OCI-LY1 (cell line): ENCODE results near the gene TTC33.

ENCODE experiments used
- H2AFZ ChIP-seq: fragments of 200-600 bp; sonication (generic), shearing (Covaris generic); 2 replicates; pipeline ENCODE4 v1.6.0; 2014; ENCODE audit warnings: antibody characterized with exemption, mild to moderate bottlenecking, low read length
- H3F3A ChIP-seq: fragments of 200-600 bp; sonication (generic), shearing (Covaris generic); 2 replicates; pipeline ENCODE4 v1.6.0; 2014; ENCODE audit warnings: mild to moderate bottlenecking, antibody characterized with exemption, low read length, moderate library complexity; ENCODE audit not compliant: insufficient read depth
- H3K27ac ChIP-seq: fragments of 200-600 bp; sonication (generic); 2 replicates; pipeline ENCODE4 v1.5.1; 2014; ENCODE audit warnings: low read length, mixed run types, mild to moderate bottlenecking, low read depth; ENCODE audit not compliant: poor library complexity, severe bottlenecking
- H3K27me3 ChIP-seq: fragments of 200-600 bp; sonication (generic); 2 replicates; pipeline ENCODE4 v1.6.0; 2014; ENCODE audit warnings: antibody characterized with exemption, mild to moderate bottlenecking, low read length, moderate library complexity; ENCODE audit not compliant: insufficient read depth
- H3K36me3 ChIP-seq: fragments of 200-600 bp; sonication (generic); 2 replicates; pipeline ENCODE4 v1.6.1; 2014; ENCODE audit warnings: mild to moderate bottlenecking, antibody characterized with exemption, low read length, moderate library complexity, mixed read lengths; ENCODE audit not compliant: insufficient read depth
- H3K4me1 ChIP-seq: fragments of 200-600 bp; sonication (generic); 2 replicates; pipeline ENCODE4 v1.5.1; 2014; ENCODE audit warnings: mild to moderate bottlenecking, low read length, moderate library complexity; ENCODE audit not compliant: insufficient read depth, severe bottlenecking
- H3K4me2 ChIP-seq: fragments of 200-600 bp; sonication (generic), shearing (Covaris generic); 2 replicates; pipeline ENCODE4 v1.6.1; 2014; ENCODE audit warnings: low read length
- H3K4me3 ChIP-seq: fragments of 200-600 bp; sonication (generic); 2 replicates; pipeline ENCODE4 v1.5.1; 2014; ENCODE audit warnings: low read length, low read depth, mild to moderate bottlenecking, mixed read lengths; ENCODE audit not compliant: poor library complexity, severe bottlenecking
- H3K79me2 ChIP-seq: fragments of 200-600 bp; shearing (Covaris generic); 2 replicates; pipeline ENCODE4 v1.6.1; 2016; ENCODE audit warnings: mixed run types, low read length, mixed read lengths; ENCODE audit not compliant: insufficient read depth
- H3K9ac ChIP-seq: fragments of 200-600 bp; sonication (generic), shearing (Covaris generic); 2 replicates; pipeline ENCODE4 v1.6.1; 2014; ENCODE audit warnings: mild to moderate bottlenecking, low read length, mixed read lengths
- H3K9me2 ChIP-seq: fragments of 200-600 bp; sonication (generic), shearing (Covaris generic); 2 replicates; pipeline ENCODE4 v1.6.1; 2014; ENCODE audit warnings: low read depth, mild to moderate bottlenecking, low read length, mixed read lengths
- H3K9me3 ChIP-seq: fragments of 200-600 bp; shearing (Covaris generic); 2 replicates; pipeline ENCODE4 v1.6.1; 2014; ENCODE audit warnings: low read length, mixed read lengths
- H4K20me1 ChIP-seq: fragments of 200-600 bp; sonication (generic), shearing (Covaris generic); 2 replicates; pipeline ENCODE4 v1.6.0; 2016; ENCODE audit warnings: mild to moderate bottlenecking, low read length; ENCODE audit not compliant: insufficient read depth
- CTCF ChIP-seq: fragments of 200-600 bp; sonication (generic), shearing (Covaris generic); IDR thresholded peaks from 2 replicates; pipeline ENCODE4 v1.5.1; 2017; ENCODE audit warnings: mild to moderate bottlenecking, antibody characterized with exemption, low read length, moderate library complexity, mixed read lengths
- EZH2 ChIP-seq: fragments of 200-600 bp; sonication (generic), shearing (Covaris generic); IDR thresholded peaks from 2 replicates; pipeline ENCODE4 v1.8.0; 2017; ENCODE audit warnings: borderline replicate concordance, mixed run types, mild to moderate bottlenecking, antibody characterized with exemption, low read length, moderate library complexity, mixed read lengths

Gene TTC33

GRCh38 chr5:40474250-40474649 is 281.5 kb downstream of the TTC33 start:
- H3K4me2 ChIP-seq = no peak overlapping the region
- H3K79me2 ChIP-seq = no peaks in the 10 kb centered on the region
- no peaks in the 10 kb centered on the region for H4K20me1 ChIP-seq
- H2AFZ ChIP-seq = no peak overlapping the region
- peaks cover 7% of the 10 kb centered on the region for H3K4me1 ChIP-seq
- no peak overlapping the region for H3K4me3 ChIP-seq
- H3K36me3 ChIP-seq = no peaks in the 10 kb centered on the region
- no peak overlapping the region for H3K27ac ChIP-seq
- TF ChIP-seq CTCF (no peak), EZH2 (no peak)
- no peak overlapping the region for H3K9ac ChIP-seq
- no peaks in the 10 kb centered on the region for H3K9me2 ChIP-seq
- H3K27me3 ChIP-seq = no peaks in the 10 kb centered on the region
- no peaks in the 10 kb centered on the region for H3K9me3 ChIP-seq
- H3F3A ChIP-seq = no peaks in the 10 kb centered on the region

GRCh38 chr5:40465416-40465815 is 290.3 kb downstream of the TTC33 start:
- Histone ChIP-seq H3K4me2 (no peak overlapping the region), H3K36me3 (no peaks in the 10 kb centered on the region), H3K4me1 (no peaks in the 10 kb centered on the region), H3F3A (no peaks in the 10 kb centered on the region), H2AFZ (no peak overlapping the region; the same call in 1 of the 2 replicates), H3K4me3 (no peak overlapping the region), H3K27me3 (no peaks in the 10 kb centered on the region), H3K9me3 (no peaks in the 10 kb centered on the region), H3K27ac (no peak overlapping the region), H3K79me2 (no peaks in the 10 kb centered on the region), H3K9me2 (no peaks in the 10 kb centered on the region), H3K9ac (no peak overlapping the region), H4K20me1 (no peaks in the 10 kb centered on the region)
- TF ChIP-seq CTCF (no peak), EZH2 (no peak)

- H3K4me2 ChIP-seq = no peak overlapping the region
- no peaks in the 10 kb centered on the region for H3K9me2 ChIP-seq
- H3F3A ChIP-seq = no peaks in the 10 kb centered on the region
- H2AFZ ChIP-seq = no peak overlapping the region; the same call in 1 of the 2 replicates
- H3K36me3 ChIP-seq = no peaks in the 10 kb centered on the region
- H3K27me3 ChIP-seq = no peaks in the 10 kb centered on the region
- no peak for TF ChIP-seq CTCF
- no peak for TF ChIP-seq EZH2
- H3K9ac ChIP-seq = no peak overlapping the region
- no peaks in the 10 kb centered on the region for H3K9me3 ChIP-seq
- no peaks in the 10 kb centered on the region for H4K20me1 ChIP-seq
- no peaks in the 10 kb centered on the region for H3K79me2 ChIP-seq
- no peaks in the 10 kb centered on the region for H3K4me1 ChIP-seq
- H3K4me3 ChIP-seq = no peak overlapping the region
- no peak overlapping the region for H3K27ac ChIP-seq
Measured at GRCh38 chr5:40464511-40464910, 291.2 kb downstream of the TTC33 start.
